HepG2 (cell line): ENCODE results near the gene HSPA4L. TPM values are rescaled to one million over a fixed set of nuclear protein-coding genes. Genes with fewer than 3 reads are reported as not detected.

Source experiments
- ARNT2 ChIP-seq: sonication (generic); formaldehyde crosslinking; IDR thresholded peaks from 2 replicates; pipeline ENCODE4 v1.8.0; 2022; ENCODE audit warnings: mild to moderate bottlenecking, low read depth, missing genetic modification reagents, moderate library complexity
- FOXC1 ChIP-seq: sonication (generic); formaldehyde crosslinking; IDR thresholded peaks from 2 replicates; pipeline ENCODE4 v1.8.0; 2022; ENCODE audit warnings: mild to moderate bottlenecking, missing genetic modification reagents, borderline replicate concordance
- GTF3A ChIP-seq: sonication (generic); formaldehyde crosslinking; conservative IDR thresholded peaks from 2 replicates; pipeline ENCODE4 v1.4.0; 2020; ENCODE audit warnings: mild to moderate bottlenecking, missing genetic modification reagents
- HIVEP1 ChIP-seq: sonication (generic); formaldehyde crosslinking; IDR thresholded peaks from 2 replicates; pipeline ENCODE4 v1.4.0; 2020; ENCODE audit warnings: mild to moderate bottlenecking, missing genetic modification reagents
- NFKB2 ChIP-seq: sonication (generic); formaldehyde crosslinking; IDR thresholded peaks from 2 replicates; pipeline ENCODE4 v1.4.0; 2020; ENCODE audit warnings: missing genetic modification reagents, borderline replicate concordance
- PHF20 ChIP-seq: sonication (generic); formaldehyde crosslinking; IDR thresholded peaks from 2 replicates; pipeline ENCODE4 v1.5.0; 2020; ENCODE audit warnings: mild to moderate bottlenecking, missing genetic modification reagents
- POLR2AphosphoS2 ChIP-seq: IDR thresholded peaks from 2 replicates; pipeline ENCODE4 v1.6.1; 2011; ENCODE audit warnings: low read depth, low read length, improper control_type of control experiment
- TCF12 ChIP-seq, 2 experiments: fragments of 450-650 bp in 1 of 2; sonication (generic) in 1 of 2; formaldehyde crosslinking in 1 of 2; IDR thresholded peaks; 2 replicates each; pipeline versions ENCODE4 v1.6.1 to v1.8.0; 2017 to 2022; ENCODE audit warnings: antibody characterized with exemption in 1 of 2, mild to moderate bottlenecking in 1 of 2, missing genetic modification reagents in 1 of 2, moderate library complexity in 1 of 2
- ZNF10 ChIP-seq: sonication (generic); formaldehyde crosslinking; IDR thresholded peaks from 2 replicates; pipeline ENCODE4 v1.4.0; 2020; ENCODE audit warnings: mild to moderate bottlenecking, low read depth, missing genetic modification reagents, borderline replicate concordance
- ZNF160 ChIP-seq: sonication (generic); formaldehyde crosslinking; IDR thresholded peaks from 2 replicates; pipeline ENCODE4 v1.8.0; 2022; ENCODE audit warnings: mild to moderate bottlenecking, inconsistent platforms, missing genetic modification reagents
- ZNF44 ChIP-seq: sonication (generic); formaldehyde crosslinking; IDR thresholded peaks from 2 replicates; pipeline ENCODE4 v1.5.1; 2020; ENCODE audit warnings: mild to moderate bottlenecking, missing genetic modification reagents
- ZNF547 ChIP-seq: sonication (generic); formaldehyde crosslinking; IDR thresholded peaks from 2 replicates; pipeline ENCODE4 v1.5.1; 2020; ENCODE audit warnings: mild to moderate bottlenecking, missing genetic modification reagents
- ZNF616 ChIP-seq: sonication (generic); formaldehyde crosslinking; IDR thresholded peaks from 2 replicates; pipeline ENCODE4 v1.5.0; 2020; ENCODE audit warnings: low read depth, mild to moderate bottlenecking, missing genetic modification reagents
- ZNF724P ChIP-seq: sonication (generic); formaldehyde crosslinking; IDR thresholded peaks from 2 replicates; pipeline ENCODE4 v1.8.0; 2022; ENCODE audit warnings: missing genetic modification reagents, borderline replicate concordance
- polyA plus RNA-seq, 8 experiments: library from polyadenylated mRNA; depleted of rRNA in 3 of 8; stranded (reverse) in 7 of 8; unstranded in 1 of 8; fragments of >200 nt; fragmentation: Illumina TruSeq in 4 of 8; extraction: Trizol in 4 of 8; gene quantifications; 2 replicates each; pipeline versions ENCODE4 v1.2.1 to v1.2.3, GENCODE V29; 2011 to 2016; ENCODE audit warnings: low read depth in 4 of 8, missing spikeins in 1 of 8, mixed read lengths in 1 of 8; ENCODE audit not compliant: insufficient read depth in 1 of 8
- total RNA-seq, 5 experiments: library from RNA; depleted of rRNA; stranded (reverse); fragments of >200 nt; fragmentation: Illumina TruSeq; extraction: Trizol; gene quantifications; 2 replicates each; pipeline ENCODE4 v1.2.3, GENCODE V29; 2016; ENCODE audit warnings: low read depth in 1 of 5
- TF ChIP-seq, protein P1 (sequence below): IDR thresholded peaks from 2 replicates; pipeline ENCODE4 v1.6.1; 2016; ENCODE audit warnings: missing compliant biosample characterization, missing genetic modification reagents, borderline replicate concordance
- TF ChIP-seq, protein P2 (sequence below): sonication (generic); formaldehyde crosslinking; IDR thresholded peaks from 2 replicates; pipeline ENCODE4 v1.8.0; 2022; ENCODE audit warnings: missing genetic modification reagents, low read depth, mild to moderate bottlenecking, borderline replicate concordance
- TF ChIP-seq, protein P3 (sequence below): sonication (generic); formaldehyde crosslinking; IDR thresholded peaks from 2 replicates; pipeline ENCODE4 v1.4.0; 2020; ENCODE audit warnings: missing genetic modification reagents
- TF ChIP-seq, protein P4 (sequence below): sonication (generic); formaldehyde crosslinking; IDR thresholded peaks from 2 replicates; pipeline ENCODE4 v1.4.0; 2020; ENCODE audit warnings: missing genetic modification reagents

HSPA4L gene
- total and polyA plus RNA-seq, 2 of the 13 experiments (the other 11 are each of a cell fraction or from before 2014, with no cell fraction given) = 3.7 to 31.5 TPM

DNA sequence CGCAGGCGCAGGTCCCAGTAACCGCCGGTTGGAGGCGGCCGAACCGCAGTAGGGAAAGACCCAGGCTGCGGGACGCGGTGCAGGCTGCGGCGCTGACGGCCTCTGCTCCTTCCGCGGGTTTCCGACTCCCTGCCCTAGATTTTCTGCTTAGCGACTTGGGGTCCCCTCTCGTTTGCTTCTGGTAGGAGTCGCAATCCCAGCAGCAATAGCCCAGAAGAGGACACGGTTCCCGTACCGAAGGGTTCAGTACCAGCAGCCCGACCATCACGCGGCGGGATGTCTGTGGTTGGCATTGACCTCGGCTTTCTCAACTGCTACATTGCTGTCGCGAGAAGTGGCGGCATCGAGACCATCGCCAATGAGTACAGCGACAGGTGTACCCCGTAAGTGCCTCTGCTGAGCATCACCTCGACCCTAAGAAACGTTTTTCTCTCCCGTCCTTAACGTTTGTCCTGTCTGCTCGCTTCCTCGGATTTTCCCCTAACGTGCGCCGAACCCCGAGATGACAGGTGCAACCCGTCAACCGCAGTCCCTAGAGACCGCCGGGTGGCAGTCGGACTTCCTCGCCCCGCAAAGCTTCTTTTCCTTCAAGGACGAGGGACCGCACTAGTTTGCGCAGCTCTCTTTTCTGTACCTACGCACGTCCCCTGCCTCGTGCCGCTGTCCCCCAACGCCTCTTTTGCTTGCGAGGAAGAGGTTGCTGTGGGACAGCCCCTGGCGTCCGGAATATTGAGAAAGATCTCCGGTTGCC lies at the start of gene HSPA4L (continued):
- TF ChIP-seq, protein P1, sequence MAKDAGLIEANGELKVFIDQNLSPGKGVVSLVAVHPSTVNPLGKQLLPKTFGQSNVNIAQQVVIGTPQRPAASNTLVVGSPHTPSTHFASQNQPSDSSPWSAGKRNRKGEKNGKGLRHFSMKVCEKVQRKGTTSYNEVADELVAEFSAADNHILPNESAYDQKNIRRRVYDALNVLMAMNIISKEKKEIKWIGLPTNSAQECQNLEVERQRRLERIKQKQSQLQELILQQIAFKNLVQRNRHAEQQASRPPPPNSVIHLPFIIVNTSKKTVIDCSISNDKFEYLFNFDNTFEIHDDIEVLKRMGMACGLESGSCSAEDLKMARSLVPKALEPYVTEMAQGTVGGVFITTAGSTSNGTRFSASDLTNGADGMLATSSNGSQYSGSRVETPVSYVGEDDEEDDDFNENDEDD (CRISPR knock-in tag) = 0 out of 2 replicates have a peak, but pooled peaks have one; percentile 25
- TF ChIP-seq PHF20 (CRISPR knock-in tag) = no peak
- TF ChIP-seq NFKB2 (CRISPR knock-in tag) = peak; percentile 29; the same call in 1 of the 2 replicates
- no peak for TF ChIP-seq ZNF160
- 0 out of 2 replicates have a peak, but pooled peaks have one; percentile 47 for TF ChIP-seq ZNF724P (CRISPR knock-in tag)
- 0 out of 2 replicates have a peak, but pooled peaks have one; percentile 61 for TF ChIP-seq FOXC1
- no peak for TF ChIP-seq POLR2AphosphoS2
- TF ChIP-seq ZNF547 = peak; percentile 10; the same call in 1 of the 2 replicates
- TF ChIP-seq HIVEP1 (CRISPR knock-in tag) = 0 out of 2 replicates have a peak, but pooled peaks have one; percentile 67
- no peak for TF ChIP-seq GTF3A (CRISPR knock-in tag)
- no peak for TF ChIP-seq ZNF616 (CRISPR knock-in tag)
- TF ChIP-seq, protein P2, sequence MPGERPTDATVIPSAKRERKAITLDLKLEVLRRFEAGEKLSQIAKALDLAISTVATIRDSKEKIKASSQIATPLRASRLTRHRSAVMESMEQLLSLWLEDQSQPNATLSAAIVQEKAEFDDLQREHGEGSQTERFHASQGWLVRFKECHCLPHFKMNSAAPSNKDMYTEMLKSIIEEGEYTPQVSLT (CRISPR knock-in tag) = no peak
- 0 out of 2 replicates have a peak, but pooled peaks have one; percentile 75 for TF ChIP-seq ZNF44
- no peak for TF ChIP-seq ZNF10 (CRISPR knock-in tag)
- TF ChIP-seq TCF12 (IDR thresholded peaks at IDR 0.05) = no peak
- 0 out of 2 replicates have a peak, but pooled peaks have one; percentile 27 for TF ChIP-seq TCF12 (CRISPR knock-in tag; IDR thresholded peaks at IDR 0.05)
- TF ChIP-seq, protein P3, sequence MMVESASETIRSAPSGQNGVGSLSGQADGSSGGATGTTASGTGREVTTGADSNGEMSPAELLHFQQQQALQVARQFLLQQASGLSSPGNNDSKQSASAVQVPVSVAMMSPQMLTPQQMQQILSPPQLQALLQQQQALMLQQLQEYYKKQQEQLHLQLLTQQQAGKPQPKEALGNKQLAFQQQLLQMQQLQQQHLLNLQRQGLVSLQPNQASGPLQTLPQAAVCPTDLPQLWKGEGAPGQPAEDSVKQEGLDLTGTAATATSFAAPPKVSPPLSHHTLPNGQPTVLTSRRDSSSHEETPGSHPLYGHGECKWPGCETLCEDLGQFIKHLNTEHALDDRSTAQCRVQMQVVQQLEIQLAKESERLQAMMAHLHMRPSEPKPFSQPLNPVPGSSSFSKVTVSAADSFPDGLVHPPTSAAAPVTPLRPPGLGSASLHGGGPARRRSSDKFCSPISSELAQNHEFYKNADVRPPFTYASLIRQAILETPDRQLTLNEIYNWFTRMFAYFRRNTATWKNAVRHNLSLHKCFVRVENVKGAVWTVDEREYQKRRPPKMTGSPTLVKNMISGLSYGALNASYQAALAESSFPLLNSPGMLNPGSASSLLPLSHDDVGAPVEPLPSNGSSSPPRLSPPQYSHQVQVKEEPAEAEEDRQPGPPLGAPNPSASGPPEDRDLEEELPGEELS = peak; percentile 12; the same call in 1 of the 2 replicates
- TF ChIP-seq ARNT2 = peak; percentile 63
- TF ChIP-seq, protein P4, sequence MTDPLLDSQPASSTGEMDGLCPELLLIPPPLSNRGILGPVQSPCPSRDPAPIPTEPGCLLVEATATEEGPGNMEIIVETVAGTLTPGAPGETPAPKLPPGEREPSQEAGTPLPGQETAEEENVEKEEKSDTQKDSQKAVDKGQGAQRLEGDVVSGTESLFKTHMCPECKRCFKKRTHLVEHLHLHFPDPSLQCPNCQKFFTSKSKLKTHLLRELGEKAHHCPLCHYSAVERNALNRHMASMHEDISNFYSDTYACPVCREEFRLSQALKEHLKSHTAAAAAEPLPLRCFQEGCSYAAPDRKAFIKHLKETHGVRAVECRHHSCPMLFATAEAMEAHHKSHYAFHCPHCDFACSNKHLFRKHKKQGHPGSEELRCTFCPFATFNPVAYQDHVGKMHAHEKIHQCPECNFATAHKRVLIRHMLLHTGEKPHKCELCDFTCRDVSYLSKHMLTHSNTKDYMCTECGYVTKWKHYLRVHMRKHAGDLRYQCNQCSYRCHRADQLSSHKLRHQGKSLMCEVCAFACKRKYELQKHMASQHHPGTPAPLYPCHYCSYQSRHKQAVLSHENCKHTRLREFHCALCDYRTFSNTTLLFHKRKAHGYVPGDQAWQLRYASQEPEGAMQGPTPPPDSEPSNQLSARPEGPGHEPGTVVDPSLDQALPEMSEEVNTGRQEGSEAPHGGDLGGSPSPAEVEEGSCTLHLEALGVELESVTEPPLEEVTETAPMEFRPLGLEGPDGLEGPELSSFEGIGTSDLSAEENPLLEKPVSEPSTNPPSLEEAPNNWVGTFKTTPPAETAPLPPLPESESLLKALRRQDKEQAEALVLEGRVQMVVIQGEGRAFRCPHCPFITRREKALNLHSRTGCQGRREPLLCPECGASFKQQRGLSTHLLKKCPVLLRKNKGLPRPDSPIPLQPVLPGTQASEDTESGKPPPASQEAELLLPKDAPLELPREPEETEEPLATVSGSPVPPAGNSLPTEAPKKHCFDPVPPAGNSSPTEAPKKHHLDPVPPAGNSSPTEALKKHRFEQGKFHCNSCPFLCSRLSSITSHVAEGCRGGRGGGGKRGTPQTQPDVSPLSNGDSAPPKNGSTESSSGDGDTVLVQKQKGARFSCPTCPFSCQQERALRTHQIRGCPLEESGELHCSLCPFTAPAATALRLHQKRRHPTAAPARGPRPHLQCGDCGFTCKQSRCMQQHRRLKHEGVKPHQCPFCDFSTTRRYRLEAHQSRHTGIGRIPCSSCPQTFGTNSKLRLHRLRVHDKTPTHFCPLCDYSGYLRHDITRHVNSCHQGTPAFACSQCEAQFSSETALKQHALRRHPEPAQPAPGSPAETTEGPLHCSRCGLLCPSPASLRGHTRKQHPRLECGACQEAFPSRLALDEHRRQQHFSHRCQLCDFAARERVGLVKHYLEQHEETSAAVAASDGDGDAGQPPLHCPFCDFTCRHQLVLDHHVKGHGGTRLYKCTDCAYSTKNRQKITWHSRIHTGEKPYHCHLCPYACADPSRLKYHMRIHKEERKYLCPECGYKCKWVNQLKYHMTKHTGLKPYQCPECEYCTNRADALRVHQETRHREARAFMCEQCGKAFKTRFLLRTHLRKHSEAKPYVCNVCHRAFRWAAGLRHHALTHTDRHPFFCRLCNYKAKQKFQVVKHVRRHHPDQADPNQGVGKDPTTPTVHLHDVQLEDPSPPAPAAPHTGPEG (CRISPR knock-in tag) = no peak
